Tibial nerve (tissue), 3 donors: ENCODE measurements around the gene NDUFV1.

Experiments
- POLR2A ChIP-seq, 2 donors: fragments of 450-650 bp; IDR thresholded peaks; one replicate each; pipeline ENCODE4 v1.6.1; 2017; ENCODE audit warnings: antibody characterized with exemption in 2 of 2, mild to moderate bottlenecking in 2 of 2, moderate library complexity in 2 of 2
- TF ChIP-seq, protein P1 (sequence below), 5 experiments: fragments of 200-600 bp in 3 of 5; fragments of 450-650 bp in 2 of 5; sonication (generic) in 3 of 5; IDR thresholded peaks; one replicate each; pipeline ENCODE4 v1.5.1; 2016 to 2019; ENCODE audit warnings: antibody characterized with exemption in 5 of 5, mild to moderate bottlenecking in 3 of 5, moderate library complexity in 2 of 5

DNA sequence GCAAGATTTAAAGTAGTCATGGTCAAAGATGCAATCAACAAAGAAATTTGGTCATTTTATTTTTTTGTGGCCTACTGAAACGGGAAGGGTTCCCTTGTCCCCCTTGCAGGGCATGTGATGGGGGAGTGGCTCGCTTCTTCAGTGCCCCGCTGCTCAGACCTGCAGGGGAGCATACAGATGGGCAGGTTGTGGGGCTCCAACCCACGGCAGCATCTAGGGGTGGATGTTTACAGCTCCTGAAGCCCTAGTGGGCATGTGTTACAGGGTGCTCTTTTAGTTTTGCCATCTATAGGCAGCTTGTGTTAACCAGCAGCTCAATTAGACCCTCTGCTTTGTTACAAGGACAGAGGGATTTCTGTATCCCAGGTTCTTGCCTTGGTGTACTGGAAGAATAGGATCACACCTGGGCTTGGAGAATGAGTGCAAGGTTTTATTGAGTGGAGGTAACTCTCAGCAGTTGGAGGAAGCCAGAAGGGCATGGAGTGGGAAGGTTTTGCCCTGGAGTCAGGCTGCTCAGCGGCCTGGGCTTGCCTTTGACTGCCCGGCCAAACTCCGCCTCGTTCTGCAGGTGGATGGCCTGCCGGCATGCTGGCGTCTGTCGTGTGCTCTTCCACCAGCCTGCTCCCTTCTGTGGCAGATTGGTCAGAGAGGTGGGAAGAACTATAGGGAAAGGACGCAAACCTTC lies 13.7 kb upstream of the NDUFV1 start:
- TF ChIP-seq, protein P1, sequence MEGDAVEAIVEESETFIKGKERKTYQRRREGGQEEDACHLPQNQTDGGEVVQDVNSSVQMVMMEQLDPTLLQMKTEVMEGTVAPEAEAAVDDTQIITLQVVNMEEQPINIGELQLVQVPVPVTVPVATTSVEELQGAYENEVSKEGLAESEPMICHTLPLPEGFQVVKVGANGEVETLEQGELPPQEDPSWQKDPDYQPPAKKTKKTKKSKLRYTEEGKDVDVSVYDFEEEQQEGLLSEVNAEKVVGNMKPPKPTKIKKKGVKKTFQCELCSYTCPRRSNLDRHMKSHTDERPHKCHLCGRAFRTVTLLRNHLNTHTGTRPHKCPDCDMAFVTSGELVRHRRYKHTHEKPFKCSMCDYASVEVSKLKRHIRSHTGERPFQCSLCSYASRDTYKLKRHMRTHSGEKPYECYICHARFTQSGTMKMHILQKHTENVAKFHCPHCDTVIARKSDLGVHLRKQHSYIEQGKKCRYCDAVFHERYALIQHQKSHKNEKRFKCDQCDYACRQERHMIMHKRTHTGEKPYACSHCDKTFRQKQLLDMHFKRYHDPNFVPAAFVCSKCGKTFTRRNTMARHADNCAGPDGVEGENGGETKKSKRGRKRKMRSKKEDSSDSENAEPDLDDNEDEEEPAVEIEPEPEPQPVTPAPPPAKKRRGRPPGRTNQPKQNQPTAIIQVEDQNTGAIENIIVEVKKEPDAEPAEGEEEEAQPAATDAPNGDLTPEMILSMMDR (IDR thresholded peaks at IDR 0.05), result no peak
- TF ChIP-seq POLR2A (IDR thresholded peaks at IDR 0.05), result no peak
